ENCODE measurements around the gene FUT4.
"Not testable (repeated sequence)": the region's sequence is repeated elsewhere in the genome, so short reads cannot be mapped to it uniquely, and the experiment has no call there.

The FUT4 gene, protein sequence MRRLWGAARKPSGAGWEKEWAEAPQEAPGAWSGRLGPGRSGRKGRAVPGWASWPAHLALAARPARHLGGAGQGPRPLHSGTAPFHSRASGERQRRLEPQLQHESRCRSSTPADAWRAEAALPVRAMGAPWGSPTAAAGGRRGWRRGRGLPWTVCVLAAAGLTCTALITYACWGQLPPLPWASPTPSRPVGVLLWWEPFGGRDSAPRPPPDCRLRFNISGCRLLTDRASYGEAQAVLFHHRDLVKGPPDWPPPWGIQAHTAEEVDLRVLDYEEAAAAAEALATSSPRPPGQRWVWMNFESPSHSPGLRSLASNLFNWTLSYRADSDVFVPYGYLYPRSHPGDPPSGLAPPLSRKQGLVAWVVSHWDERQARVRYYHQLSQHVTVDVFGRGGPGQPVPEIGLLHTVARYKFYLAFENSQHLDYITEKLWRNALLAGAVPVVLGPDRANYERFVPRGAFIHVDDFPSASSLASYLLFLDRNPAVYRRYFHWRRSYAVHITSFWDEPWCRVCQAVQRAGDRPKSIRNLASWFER

DNA sequence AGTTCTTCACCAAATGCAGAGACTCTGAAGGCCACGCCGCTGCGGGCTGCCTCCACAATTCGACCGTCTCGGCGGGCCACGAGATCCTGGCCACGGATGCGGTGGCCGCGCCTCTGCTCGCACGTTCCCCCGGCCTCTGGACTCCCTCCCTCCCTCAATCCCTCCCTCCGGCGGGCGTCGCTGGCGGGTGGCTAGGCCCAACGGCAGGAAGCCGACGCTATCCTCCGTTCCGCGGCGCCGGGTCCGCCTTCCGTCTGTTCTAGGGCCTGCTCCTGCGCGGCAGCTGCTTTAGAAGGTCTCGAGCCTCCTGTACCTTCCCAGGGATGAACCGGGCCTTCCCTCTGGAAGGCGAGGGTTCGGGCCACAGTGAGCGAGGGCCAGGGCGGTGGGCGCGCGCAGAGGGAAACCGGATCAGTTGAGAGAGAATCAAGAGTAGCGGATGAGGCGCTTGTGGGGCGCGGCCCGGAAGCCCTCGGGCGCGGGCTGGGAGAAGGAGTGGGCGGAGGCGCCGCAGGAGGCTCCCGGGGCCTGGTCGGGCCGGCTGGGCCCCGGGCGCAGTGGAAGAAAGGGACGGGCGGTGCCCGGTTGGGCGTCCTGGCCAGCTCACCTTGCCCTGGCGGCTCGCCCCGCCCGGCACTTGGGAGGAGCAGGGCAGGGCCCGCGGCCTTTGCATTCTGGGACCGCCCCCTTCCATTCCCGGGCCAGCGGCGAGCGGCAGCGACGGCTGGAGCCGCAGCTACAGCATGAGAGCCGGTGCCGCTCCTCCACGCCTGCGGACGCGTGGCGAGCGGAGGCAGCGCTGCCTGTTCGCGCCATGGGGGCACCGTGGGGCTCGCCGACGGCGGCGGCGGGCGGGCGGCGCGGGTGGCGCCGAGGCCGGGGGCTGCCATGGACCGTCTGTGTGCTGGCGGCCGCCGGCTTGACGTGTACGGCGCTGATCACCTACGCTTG, at the start of gene FUT4:
TSS of gene FUT4 (plus strand) at position 227 of the 951 bp plus-strand sequence. CDS start at position 440, 213 bp downstream.
- peak within 1 kb of the TSS; percentile 76 for H3K4me3 ChIP-seq (ENCODE audit: low read depth, low read length)
- TF ChIP-seq, protein P1, sequence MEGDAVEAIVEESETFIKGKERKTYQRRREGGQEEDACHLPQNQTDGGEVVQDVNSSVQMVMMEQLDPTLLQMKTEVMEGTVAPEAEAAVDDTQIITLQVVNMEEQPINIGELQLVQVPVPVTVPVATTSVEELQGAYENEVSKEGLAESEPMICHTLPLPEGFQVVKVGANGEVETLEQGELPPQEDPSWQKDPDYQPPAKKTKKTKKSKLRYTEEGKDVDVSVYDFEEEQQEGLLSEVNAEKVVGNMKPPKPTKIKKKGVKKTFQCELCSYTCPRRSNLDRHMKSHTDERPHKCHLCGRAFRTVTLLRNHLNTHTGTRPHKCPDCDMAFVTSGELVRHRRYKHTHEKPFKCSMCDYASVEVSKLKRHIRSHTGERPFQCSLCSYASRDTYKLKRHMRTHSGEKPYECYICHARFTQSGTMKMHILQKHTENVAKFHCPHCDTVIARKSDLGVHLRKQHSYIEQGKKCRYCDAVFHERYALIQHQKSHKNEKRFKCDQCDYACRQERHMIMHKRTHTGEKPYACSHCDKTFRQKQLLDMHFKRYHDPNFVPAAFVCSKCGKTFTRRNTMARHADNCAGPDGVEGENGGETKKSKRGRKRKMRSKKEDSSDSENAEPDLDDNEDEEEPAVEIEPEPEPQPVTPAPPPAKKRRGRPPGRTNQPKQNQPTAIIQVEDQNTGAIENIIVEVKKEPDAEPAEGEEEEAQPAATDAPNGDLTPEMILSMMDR (IDR thresholded peaks at IDR 0.05; ENCODE audit: insufficient read depth, low read depth, low read length, missing control alignments) = no peak
- peak; percentile 83 for DNase-seq (ENCODE audit: low read depth)

DNA sequence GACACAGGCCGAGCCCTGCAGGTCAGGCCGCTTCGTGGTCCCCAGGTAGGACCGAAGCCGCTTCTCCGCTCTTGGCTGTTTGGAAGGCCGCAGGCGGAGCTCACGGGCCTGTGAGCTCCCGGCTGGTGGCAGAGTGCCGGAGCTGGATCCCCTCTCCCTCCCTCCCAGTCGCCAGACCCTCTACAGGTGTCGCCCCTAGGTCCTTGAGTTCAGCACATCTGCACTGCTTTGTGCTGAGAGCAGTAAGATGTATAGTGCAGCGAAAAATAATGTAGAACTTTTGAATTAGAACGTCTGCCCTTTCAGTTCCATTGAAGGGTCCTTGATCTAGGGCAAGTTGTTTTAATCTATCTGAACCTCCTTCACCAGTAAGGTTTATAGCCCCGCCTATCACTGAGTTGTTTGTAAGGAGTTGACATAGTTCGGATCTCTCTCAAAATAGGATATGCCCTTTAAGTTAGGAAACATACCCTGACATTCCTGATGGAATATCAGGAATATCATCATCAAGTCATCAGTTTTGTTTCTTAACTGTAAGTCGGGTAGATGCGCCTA, 49.5 kb upstream of the FUT4 start:
- no peak for DNase-seq (ENCODE audit: low read depth)
- TF ChIP-seq, protein P1 (IDR thresholded peaks at IDR 0.05; ENCODE audit: insufficient read depth, low read depth, low read length, missing control alignments) = no peak
- peak overlapping the region; percentile 82 for H3K4me3 ChIP-seq (ENCODE audit: low read depth, low read length)

GRCh38 chr11:94500181-94500580, 43.5 kb upstream of the FUT4 start:
- TF ChIP-seq, protein P1 (IDR thresholded peaks at IDR 0.05; ENCODE audit: insufficient read depth, low read depth, low read length, missing control alignments) = no peak
- H3K4me3 ChIP-seq (ENCODE audit: low read depth, low read length) = no peak overlapping the region
- DNase-seq (ENCODE audit: low read depth) = no peak

- TF ChIP-seq, protein P1 (IDR thresholded peaks at IDR 0.05; ENCODE audit: insufficient read depth, low read depth, low read length, missing control alignments) = no peak
- DNase-seq (ENCODE audit: low read depth) = no peak
- no peak overlapping the region for H3K4me3 ChIP-seq (ENCODE audit: low read depth, low read length)
Observed at GRCh38 chr11:94501522-94501921, 42.2 kb upstream of the FUT4 start.

DNA sequence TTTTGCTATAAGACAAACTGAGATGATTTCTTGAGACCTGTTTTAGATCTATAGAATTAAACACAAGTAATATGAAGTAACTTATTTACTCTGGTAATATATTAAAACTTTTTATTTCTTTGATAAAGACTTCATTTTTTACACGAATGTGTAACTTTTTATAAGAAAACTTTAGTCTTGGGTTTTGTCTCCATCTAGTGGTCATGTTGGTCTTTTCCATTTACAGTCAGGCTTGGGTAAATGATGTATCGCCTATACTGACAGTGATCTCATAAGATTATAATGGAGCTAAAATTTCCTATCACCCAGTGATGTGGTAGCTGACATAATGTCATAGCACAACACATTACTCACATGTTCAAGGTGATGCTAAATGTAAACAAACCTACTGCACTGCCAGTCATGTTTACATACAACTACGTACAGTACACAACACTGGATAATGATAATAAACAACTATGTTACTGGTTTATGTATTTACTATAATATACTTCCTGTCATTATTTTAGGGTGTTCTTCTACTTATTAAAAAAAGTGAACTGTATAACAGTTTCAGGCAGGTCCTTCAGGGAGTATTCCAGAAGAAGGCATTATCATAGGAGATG, 38.9 kb upstream of the FUT4 start:
- TF ChIP-seq, protein P1 (IDR thresholded peaks at IDR 0.05; ENCODE audit: insufficient read depth, low read depth, low read length, missing control alignments) = peak; percentile 45
- no peak overlapping the region for H3K4me3 ChIP-seq (ENCODE audit: low read depth, low read length)
- peak; percentile 60 for DNase-seq (ENCODE audit: low read depth)

DNA sequence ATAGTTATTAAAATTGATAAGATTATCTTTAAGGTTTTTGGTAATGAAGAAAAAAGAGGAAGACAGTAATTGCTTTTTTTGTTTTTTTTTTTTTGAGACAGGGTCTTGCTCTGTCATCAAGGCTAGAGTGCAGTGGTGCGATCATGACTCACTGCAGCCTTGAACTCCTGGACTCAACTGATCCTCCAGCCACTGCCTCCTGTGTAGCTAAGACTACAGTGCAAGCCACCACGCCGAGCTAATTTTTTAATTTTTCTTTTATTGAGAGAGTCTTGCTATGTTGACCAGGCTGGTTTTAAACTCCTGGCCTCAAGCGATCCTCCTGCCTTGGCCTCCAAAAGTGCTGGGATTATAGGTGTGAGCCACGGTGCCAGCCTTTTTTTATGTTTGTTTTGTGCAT, 37.2 kb upstream of the FUT4 start:
- H3K4me3 ChIP-seq (ENCODE audit: low read depth, low read length); DNase-seq (ENCODE audit: low read depth): not testable (repeated sequence)
